IMR-90 (cell line): Measurements from ENCODE around the gene CCNI.

Experiments
- CEBPB ChIP-seq: IDR thresholded peaks from 2 replicates; pipeline ENCODE4 v1.6.1; 2012; ENCODE audit warnings: low read depth, low read length, improper control_type of control experiment
- FOS ChIP-seq: fragments of 150-350 bp; IDR thresholded peaks from 2 replicates; pipeline ENCODE4 v1.6.1; 2016; ENCODE audit warnings: low read depth, low read length
- MAFK ChIP-seq: IDR thresholded peaks from 2 replicates; pipeline ENCODE4 v1.6.1; 2012; ENCODE audit warnings: low read depth, low read length, improper control_type of control experiment
- MAZ ChIP-seq: IDR thresholded peaks from 2 replicates; pipeline ENCODE4 v1.6.1; 2012; ENCODE audit warnings: low read depth, mild to moderate bottlenecking, low read length, improper control_type of control experiment, moderate library complexity, borderline replicate concordance
- MXI1 ChIP-seq: IDR thresholded peaks from 2 replicates; pipeline ENCODE4 v1.6.1; 2012; ENCODE audit warnings: low read depth, mild to moderate bottlenecking, low read length, moderate library complexity, borderline replicate concordance
- POLR2A ChIP-seq: IDR thresholded peaks from 2 replicates; pipeline ENCODE4 v1.6.1; 2012; ENCODE audit warnings: mild to moderate bottlenecking, low read depth, low read length
- RCOR1 ChIP-seq: IDR thresholded peaks from 2 replicates; pipeline ENCODE4 v1.6.1; 2012; ENCODE audit warnings: mild to moderate bottlenecking, low read length, improper control_type of control experiment; ENCODE audit not compliant: insufficient replicate concordance
- SMC3 ChIP-seq: fragments of 150-350 bp; IDR thresholded peaks from 2 replicates; pipeline ENCODE4 v1.6.1; 2016; ENCODE audit warnings: low read depth, mild to moderate bottlenecking, antibody characterized with exemption, low read length, moderate library complexity
- TF ChIP-seq, protein P1 (sequence below): conservative IDR thresholded peaks from 2 replicates; pipeline ENCODE4 v1.5.1; 2012; ENCODE audit warnings: mild to moderate bottlenecking, low read depth, low read length, improper control_type of control experiment
- TF ChIP-seq, protein P2 (sequence below): fragments of 150-350 bp; IDR thresholded peaks from 2 replicates; pipeline ENCODE4 v1.6.1; 2017; ENCODE audit warnings: mild to moderate bottlenecking, antibody characterized with exemption, low read length, low read depth
- TF ChIP-seq, protein P3 (sequence below): fragments of 150-350 bp; IDR thresholded peaks from 2 replicates; pipeline ENCODE4 v1.6.1; 2016; ENCODE audit warnings: low read depth, mild to moderate bottlenecking, low read length, moderate library complexity, borderline replicate concordance

DNA sequence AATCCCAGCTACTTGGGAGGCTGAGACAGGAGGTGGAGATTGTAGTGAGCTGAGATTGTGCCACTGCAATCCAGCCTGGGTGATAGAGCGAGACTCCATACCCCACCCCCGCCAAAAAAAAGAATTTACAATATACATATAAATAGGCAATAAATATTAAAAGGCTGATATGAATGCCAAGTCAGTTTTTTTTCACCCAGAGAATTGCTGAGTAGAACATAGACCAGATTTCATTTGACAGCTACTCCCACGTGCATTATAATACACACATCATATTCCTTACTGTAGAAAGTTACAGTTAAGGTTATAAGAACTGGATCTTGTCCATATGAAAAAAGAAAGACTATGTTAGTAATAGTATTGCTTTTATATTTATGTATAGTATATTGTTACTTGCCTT is 18.7 kb upstream of the CCNI start:
- TF ChIP-seq, protein P1, sequence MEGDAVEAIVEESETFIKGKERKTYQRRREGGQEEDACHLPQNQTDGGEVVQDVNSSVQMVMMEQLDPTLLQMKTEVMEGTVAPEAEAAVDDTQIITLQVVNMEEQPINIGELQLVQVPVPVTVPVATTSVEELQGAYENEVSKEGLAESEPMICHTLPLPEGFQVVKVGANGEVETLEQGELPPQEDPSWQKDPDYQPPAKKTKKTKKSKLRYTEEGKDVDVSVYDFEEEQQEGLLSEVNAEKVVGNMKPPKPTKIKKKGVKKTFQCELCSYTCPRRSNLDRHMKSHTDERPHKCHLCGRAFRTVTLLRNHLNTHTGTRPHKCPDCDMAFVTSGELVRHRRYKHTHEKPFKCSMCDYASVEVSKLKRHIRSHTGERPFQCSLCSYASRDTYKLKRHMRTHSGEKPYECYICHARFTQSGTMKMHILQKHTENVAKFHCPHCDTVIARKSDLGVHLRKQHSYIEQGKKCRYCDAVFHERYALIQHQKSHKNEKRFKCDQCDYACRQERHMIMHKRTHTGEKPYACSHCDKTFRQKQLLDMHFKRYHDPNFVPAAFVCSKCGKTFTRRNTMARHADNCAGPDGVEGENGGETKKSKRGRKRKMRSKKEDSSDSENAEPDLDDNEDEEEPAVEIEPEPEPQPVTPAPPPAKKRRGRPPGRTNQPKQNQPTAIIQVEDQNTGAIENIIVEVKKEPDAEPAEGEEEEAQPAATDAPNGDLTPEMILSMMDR = no peak
- TF ChIP-seq POLR2A (no peak), MXI1 (no peak), RCOR1 (no peak), SMC3 (no peak), MAZ (no peak), FOS (no peak), CEBPB (no peak), MAFK (no peak)
- TF ChIP-seq, protein P2, sequence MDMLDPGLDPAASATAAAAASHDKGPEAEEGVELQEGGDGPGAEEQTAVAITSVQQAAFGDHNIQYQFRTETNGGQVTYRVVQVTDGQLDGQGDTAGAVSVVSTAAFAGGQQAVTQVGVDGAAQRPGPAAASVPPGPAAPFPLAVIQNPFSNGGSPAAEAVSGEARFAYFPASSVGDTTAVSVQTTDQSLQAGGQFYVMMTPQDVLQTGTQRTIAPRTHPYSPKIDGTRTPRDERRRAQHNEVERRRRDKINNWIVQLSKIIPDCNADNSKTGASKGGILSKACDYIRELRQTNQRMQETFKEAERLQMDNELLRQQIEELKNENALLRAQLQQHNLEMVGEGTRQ = no peak
- TF ChIP-seq, protein P3, sequence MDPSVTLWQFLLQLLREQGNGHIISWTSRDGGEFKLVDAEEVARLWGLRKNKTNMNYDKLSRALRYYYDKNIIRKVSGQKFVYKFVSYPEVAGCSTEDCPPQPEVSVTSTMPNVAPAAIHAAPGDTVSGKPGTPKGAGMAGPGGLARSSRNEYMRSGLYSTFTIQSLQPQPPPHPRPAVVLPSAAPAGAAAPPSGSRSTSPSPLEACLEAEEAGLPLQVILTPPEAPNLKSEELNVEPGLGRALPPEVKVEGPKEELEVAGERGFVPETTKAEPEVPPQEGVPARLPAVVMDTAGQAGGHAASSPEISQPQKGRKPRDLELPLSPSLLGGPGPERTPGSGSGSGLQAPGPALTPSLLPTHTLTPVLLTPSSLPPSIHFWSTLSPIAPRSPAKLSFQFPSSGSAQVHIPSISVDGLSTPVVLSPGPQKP = no peak
